Measurements from ENCODE around the gene SMAD6.

The SMAD6 gene

DNA sequence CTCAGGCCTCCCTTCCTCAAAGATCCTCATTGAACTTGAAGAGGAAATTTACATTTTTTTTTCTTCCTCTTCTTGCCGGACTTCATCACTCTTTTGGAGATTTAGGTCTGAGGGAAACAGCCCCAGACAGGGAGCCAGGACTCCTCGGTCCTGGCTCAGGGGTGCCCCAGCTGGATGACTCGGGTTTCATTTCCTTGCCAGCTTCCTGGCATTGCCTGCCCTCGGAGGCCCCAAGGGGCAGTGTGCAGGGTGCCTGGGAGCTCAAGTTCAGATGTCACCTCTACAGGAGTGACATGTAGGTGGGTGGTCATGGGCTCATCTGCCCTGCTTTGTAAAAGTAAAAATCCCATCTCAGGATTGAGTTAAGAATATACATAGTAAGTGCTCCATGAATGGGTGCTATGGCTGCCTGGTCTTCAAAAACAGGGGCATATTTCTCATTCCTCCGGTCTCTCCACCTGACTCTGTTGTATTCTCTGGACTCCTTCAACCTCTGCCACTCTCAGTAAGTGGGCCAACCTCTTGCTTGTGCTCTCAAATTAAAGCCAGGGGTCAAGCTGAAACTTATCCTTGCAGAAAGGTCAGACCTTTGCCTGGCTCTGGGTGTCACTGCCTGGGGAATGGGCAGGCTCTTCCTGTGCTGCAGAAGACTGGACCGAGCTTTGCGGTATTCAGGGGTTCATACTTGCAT lies 51.8 kb downstream of the SMAD6 start:
- Histone ChIP-seq H3K27me3 (ENCODE audit: insufficient read depth, low read length, poor library complexity, severe bottlenecking) (no peaks in the 10 kb centered on the region), H3K9ac (ENCODE audit: low read depth, low read length, poor library complexity, severe bottlenecking) (no peak overlapping the region), H3K4me1 (ENCODE audit: insufficient read depth, low read length, poor library complexity, severe bottlenecking) (peaks cover 22% of the 10 kb centered on the region), H3K9me2 (replicated peaks; ENCODE audit: low read depth, low read length) (no peaks in the 10 kb centered on the region), H3K4me2 (ENCODE audit: low read depth, low read length, poor library complexity, severe bottlenecking) (no peak overlapping the region), H3K4me3 (ENCODE audit: low read length, poor library complexity, severe bottlenecking) (no peak overlapping the region), H2AFZ (ENCODE audit: low read length) (no peak overlapping the region), H3K36me3 (ENCODE audit: insufficient read depth, low read length) (no peaks in the 10 kb centered on the region), H4K20me1 (ENCODE audit: insufficient read depth, low read length, poor library complexity, severe bottlenecking) (no peaks in the 10 kb centered on the region), H3K9me3 (ENCODE audit: insufficient read depth, low read depth, low read length) (no peaks in the 10 kb centered on the region), H3K79me2 (ENCODE audit: insufficient read depth, low read length) (no peaks in the 10 kb centered on the region), H3F3A (ENCODE audit: low read depth) (no peaks in the 10 kb centered on the region)
- no peak for TF ChIP-seq EZH2phosphoT487 (IDR thresholded peaks at IDR 0.05; ENCODE audit: borderline replicate concordance)
- TF ChIP-seq, protein P1, sequence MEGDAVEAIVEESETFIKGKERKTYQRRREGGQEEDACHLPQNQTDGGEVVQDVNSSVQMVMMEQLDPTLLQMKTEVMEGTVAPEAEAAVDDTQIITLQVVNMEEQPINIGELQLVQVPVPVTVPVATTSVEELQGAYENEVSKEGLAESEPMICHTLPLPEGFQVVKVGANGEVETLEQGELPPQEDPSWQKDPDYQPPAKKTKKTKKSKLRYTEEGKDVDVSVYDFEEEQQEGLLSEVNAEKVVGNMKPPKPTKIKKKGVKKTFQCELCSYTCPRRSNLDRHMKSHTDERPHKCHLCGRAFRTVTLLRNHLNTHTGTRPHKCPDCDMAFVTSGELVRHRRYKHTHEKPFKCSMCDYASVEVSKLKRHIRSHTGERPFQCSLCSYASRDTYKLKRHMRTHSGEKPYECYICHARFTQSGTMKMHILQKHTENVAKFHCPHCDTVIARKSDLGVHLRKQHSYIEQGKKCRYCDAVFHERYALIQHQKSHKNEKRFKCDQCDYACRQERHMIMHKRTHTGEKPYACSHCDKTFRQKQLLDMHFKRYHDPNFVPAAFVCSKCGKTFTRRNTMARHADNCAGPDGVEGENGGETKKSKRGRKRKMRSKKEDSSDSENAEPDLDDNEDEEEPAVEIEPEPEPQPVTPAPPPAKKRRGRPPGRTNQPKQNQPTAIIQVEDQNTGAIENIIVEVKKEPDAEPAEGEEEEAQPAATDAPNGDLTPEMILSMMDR (conservative IDR thresholded peaks at IDR 0.05; ENCODE audit: low read length) = no peak

DNA sequence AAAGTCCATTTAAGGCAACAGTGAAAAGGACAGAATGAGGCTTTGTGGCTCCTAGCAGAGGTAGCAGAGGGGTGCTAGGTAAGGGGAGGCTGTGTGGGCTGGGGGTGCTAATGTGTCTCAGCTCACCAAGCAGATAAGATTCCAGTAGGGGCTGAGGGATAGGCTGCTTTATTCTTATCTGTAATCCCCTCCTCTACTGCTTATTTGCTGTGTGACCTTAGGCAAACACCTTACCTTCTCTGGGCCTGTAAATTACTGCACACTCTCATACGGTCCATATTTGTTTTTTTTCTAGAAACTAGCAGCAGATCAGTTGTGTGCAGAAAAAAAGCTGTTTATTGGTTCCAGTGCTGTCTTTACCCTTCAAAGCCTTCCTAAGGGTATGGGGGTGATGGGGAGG lies 52.8 kb downstream of the SMAD6 start:
- no peak overlapping the region for H3K9ac ChIP-seq (ENCODE audit: low read depth, low read length, poor library complexity, severe bottlenecking)
- H3K79me2 ChIP-seq (ENCODE audit: insufficient read depth, low read length) = no peaks in the 10 kb centered on the region
- TF ChIP-seq EZH2phosphoT487 (IDR thresholded peaks at IDR 0.05; ENCODE audit: borderline replicate concordance) = no peak
- TF ChIP-seq, protein P1 (conservative IDR thresholded peaks at IDR 0.05; ENCODE audit: low read length) = no peak
- peaks cover 22% of the 10 kb centered on the region for H3K4me1 ChIP-seq (ENCODE audit: insufficient read depth, low read length, poor library complexity, severe bottlenecking)
- no peaks in the 10 kb centered on the region for H3K27me3 ChIP-seq (ENCODE audit: insufficient read depth, low read length, poor library complexity, severe bottlenecking)
- H3K4me2 ChIP-seq (ENCODE audit: low read depth, low read length, poor library complexity, severe bottlenecking) = no peak overlapping the region
- H3K9me2 ChIP-seq (replicated peaks; ENCODE audit: low read depth, low read length) = no peaks in the 10 kb centered on the region
- H4K20me1 ChIP-seq (ENCODE audit: insufficient read depth, low read length, poor library complexity, severe bottlenecking) = no peaks in the 10 kb centered on the region
- H3K36me3 ChIP-seq (ENCODE audit: insufficient read depth, low read length) = no peaks in the 10 kb centered on the region
- H2AFZ ChIP-seq (ENCODE audit: low read length) = no peak overlapping the region
- H3K9me3 ChIP-seq (ENCODE audit: insufficient read depth, low read depth, low read length) = no peaks in the 10 kb centered on the region
- no peaks in the 10 kb centered on the region for H3F3A ChIP-seq (ENCODE audit: low read depth)
- H3K4me3 ChIP-seq (ENCODE audit: low read length, poor library complexity, severe bottlenecking) = no peak overlapping the region

DNA sequence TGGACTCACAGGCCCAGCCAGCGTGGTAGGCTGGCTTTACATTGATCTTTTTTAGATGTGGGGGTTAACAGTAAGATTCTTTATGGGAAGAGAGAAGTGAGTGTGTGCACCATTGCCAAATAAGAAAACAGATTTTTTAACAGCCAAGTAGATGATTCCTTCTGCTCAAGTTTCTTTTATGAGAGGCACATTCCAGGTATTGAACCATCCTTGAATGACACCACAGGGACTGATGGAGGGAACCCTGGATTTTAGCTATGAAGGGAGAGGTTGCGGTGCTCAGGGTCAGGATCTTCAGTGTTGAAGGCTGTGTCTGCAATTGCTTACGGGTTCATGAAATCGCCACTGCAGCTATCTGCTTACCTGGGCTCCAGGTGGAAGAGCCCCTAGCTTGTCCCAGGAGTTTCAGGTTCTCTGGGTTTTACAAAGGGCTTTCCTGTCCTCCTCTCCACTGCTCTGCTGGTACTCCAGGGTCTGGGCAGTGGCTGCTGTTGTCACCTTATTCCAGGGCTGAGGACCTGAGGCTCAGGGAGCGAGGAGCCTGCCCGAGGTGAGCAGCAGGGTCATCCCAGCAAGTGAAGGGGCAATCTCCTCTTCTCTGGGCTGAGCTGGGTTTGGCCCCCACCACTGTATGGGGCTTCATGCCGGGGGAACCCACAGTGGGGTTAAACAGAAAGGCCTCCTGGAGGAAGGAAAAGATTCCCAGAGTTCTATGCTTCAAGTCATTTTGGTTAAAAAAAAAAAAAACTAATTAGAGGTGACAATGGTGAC lies 53.4 kb downstream of the SMAD6 start:
- H3K9ac ChIP-seq (ENCODE audit: low read depth, low read length, poor library complexity, severe bottlenecking) = no peak overlapping the region
- no peak overlapping the region for H3K4me2 ChIP-seq (ENCODE audit: low read depth, low read length, poor library complexity, severe bottlenecking)
- H2AFZ ChIP-seq (ENCODE audit: low read length) = no peak overlapping the region
- peaks cover 23% of the 10 kb centered on the region for H3K4me1 ChIP-seq (ENCODE audit: insufficient read depth, low read length, poor library complexity, severe bottlenecking)
- H3K27me3 ChIP-seq (ENCODE audit: insufficient read depth, low read length, poor library complexity, severe bottlenecking) = no peaks in the 10 kb centered on the region
- no peaks in the 10 kb centered on the region for H4K20me1 ChIP-seq (ENCODE audit: insufficient read depth, low read length, poor library complexity, severe bottlenecking)
- no peaks in the 10 kb centered on the region for H3F3A ChIP-seq (ENCODE audit: low read depth)
- no peak overlapping the region for H3K4me3 ChIP-seq (ENCODE audit: low read length, poor library complexity, severe bottlenecking)
- H3K36me3 ChIP-seq (ENCODE audit: insufficient read depth, low read length) = no peaks in the 10 kb centered on the region
- H3K9me3 ChIP-seq (ENCODE audit: insufficient read depth, low read depth, low read length) = no peaks in the 10 kb centered on the region
- TF ChIP-seq, protein P1 (conservative IDR thresholded peaks at IDR 0.05; ENCODE audit: low read length) = no peak
- no peak for TF ChIP-seq EZH2phosphoT487 (IDR thresholded peaks at IDR 0.05; ENCODE audit: borderline replicate concordance)
- no peaks in the 10 kb centered on the region for H3K9me2 ChIP-seq (replicated peaks; ENCODE audit: low read depth, low read length)
- no peaks in the 10 kb centered on the region for H3K79me2 ChIP-seq (ENCODE audit: insufficient read depth, low read length)
